ENCODE results near the gene PCSK5. TPM values are rescaled to one million over a fixed set of nuclear protein-coding genes. Genes with fewer than 3 reads are reported as not detected.
A peak's percentile ranks its signal among the peaks of the same experiment; 100 is the strongest.

PCSK5 gene
- total RNA-seq, 1 experiment from 2014 or later: 6.9 TPM

- no peak for TF ChIP-seq REST (IDR thresholded peaks at IDR 0.05; ENCODE audit: low read depth)
Observed at GRCh38 chr9:76215066-76215465, 324.6 kb downstream of the PCSK5 start (continued).

- Histone ChIP-seq H3K27ac (ENCODE audit: low read depth, low read length) (no peak overlapping the region), H2AFZ (ENCODE audit: low read depth, low read length, poor library complexity, severe bottlenecking) (no peak overlapping the region), H3K4me3 (replicated peaks in 1 of 2; ENCODE audit: low read depth in 1 of 2, low read length in 2 of 2) (no peak overlapping the region), H3K36me3 (ENCODE audit: control insufficient read depth in 1 of 2, insufficient read depth in 2 of 2, low read length in 2 of 2) (no peaks in the 10 kb centered on the region), H3K4me1 (ENCODE audit: control insufficient read depth in 1 of 2, insufficient read depth in 2 of 2, low read length in 2 of 2) (peaks cover 0 to 27% of the 10 kb centered on the region in 2 experiments; a peak in 2 of 4 replicates), H3K4me2 (ENCODE audit: low read length) (peak overlapping the region; percentile 47), H3K79me2 (ENCODE audit: insufficient read depth, low read length) (no peaks in the 10 kb centered on the region), H4K20me1 (ENCODE audit: insufficient read depth) (no peaks in the 10 kb centered on the region), H3K9me3 (ENCODE audit: control insufficient read depth in 1 of 2, insufficient read depth in 1 of 2, low read depth in 1 of 2, low read length in 2 of 2) (no peaks in the 10 kb centered on the region), H3K9ac (ENCODE audit: low read length) (no peak overlapping the region), H3K27me3 (ENCODE audit: insufficient read depth, low read length) (no peaks in the 10 kb centered on the region), H3K9me2 (ENCODE audit: insufficient read depth) (no peaks in the 10 kb centered on the region)
- ATAC-seq (peak; percentile 44), DNase-seq (ENCODE audit: low read depth, low spot score) (peak; percentile 15)
- POLR2A ChIA-PET: no interaction called here
- BruUV-seq (replicated peaks): no TSS peak
- RAD21 ChIA-PET (ENCODE audit: low non-redundant PET in 1 of 2, low total read pairs in 2 of 2, uncharacterized antibody in 2 of 2, unreplicated experiment in 2 of 2): no interaction called here
- no peak for TF ChIP-seq POLR2AphosphoS5 (IDR thresholded peaks at IDR 0.05; ENCODE audit: low read depth, low read length)
- TF ChIP-seq JUND (IDR thresholded peaks at IDR 0.05): peak; percentile 45; the same call in 1 of the 2 replicates
- TF ChIP-seq EGR1 (IDR thresholded peaks at IDR 0.05; ENCODE audit: low read depth): no peak
- TF ChIP-seq YY1 (IDR thresholded peaks at IDR 0.05; ENCODE audit: extremely low read depth, insufficient replicate concordance, low read depth, low read length): no peak
- no peak for TF ChIP-seq RAD21 (IDR thresholded peaks at IDR 0.05; ENCODE audit: low read depth)
- TF ChIP-seq CBX3 (IDR thresholded peaks at IDR 0.05; ENCODE audit: low read depth): peak; percentile 24; the same call in 1 of the 2 replicates
- TF ChIP-seq FOSL1 (IDR thresholded peaks at IDR 0.05; ENCODE audit: low read depth): peak; percentile 51; the same call in 1 of the 2 replicates
- TF ChIP-seq MAX (IDR thresholded peaks at IDR 0.05): no peak
- TF ChIP-seq CEBPB (IDR thresholded peaks at IDR 0.05; ENCODE audit: low read depth): peak; percentile 50; the same call in 1 of the 2 replicates
- TF ChIP-seq SP1 (IDR thresholded peaks at IDR 0.05; ENCODE audit: low read depth): peak; percentile 36; the same call in 1 of the 2 replicates
- CTCF ChIA-PET: no interaction called here
- intact Hi-C loops (cut with micrococcal nuclease): no loop called here
Observed at GRCh38 chr9:76216161-76216649, 325.7 kb downstream of the PCSK5 start.
